Smooth muscle cell (in vitro differentiated cells): Measurements from ENCODE around the gene ABCA4. TPM values are rescaled to one million over a fixed set of nuclear protein-coding genes. Genes with fewer than 3 reads are reported as not detected.

Experiments used
- DNase-seq: peaks from one replicate; lab custom pipeline; 2025; ENCODE audit not compliant: unreplicated experiment; lab: John Stamatoyannopoulos, UW
- H2AFZ ChIP-seq: fragments of 200-600 bp; sonication (generic); 2 replicates; pipeline ENCODE4 v1.6.0; 2016; ENCODE audit warnings: antibody characterized with exemption, low read depth, mild to moderate bottlenecking
- H3F3A ChIP-seq: fragments of 200-600 bp; sonication (generic); 2 replicates; pipeline ENCODE4 v1.6.0; 2017; ENCODE audit warnings: antibody characterized with exemption, low read depth
- H3K27ac ChIP-seq: fragments of 200-600 bp; sonication (generic); 2 replicates; pipeline ENCODE4 v1.5.1; 2016; ENCODE audit warnings: low read depth, mild to moderate bottlenecking
- H3K27me3 ChIP-seq: fragments of 200-600 bp; sonication (generic); 2 replicates; pipeline ENCODE4 v1.6.1; 2016; ENCODE audit warnings: low read depth, mild to moderate bottlenecking
- H3K36me3 ChIP-seq: fragments of 200-600 bp; sonication (generic); 2 replicates; pipeline ENCODE4 v1.5.1; 2016; ENCODE audit warnings: low read depth
- H3K4me1 ChIP-seq: fragments of 200-600 bp; sonication (generic); 2 replicates; pipeline ENCODE4 v1.5.1; 2016; ENCODE audit warnings: low read depth
- H3K4me2 ChIP-seq: fragments of 200-600 bp; sonication (generic); 2 replicates; pipeline ENCODE4 v1.6.0; 2016; ENCODE audit warnings: mild to moderate bottlenecking
- H3K4me3 ChIP-seq: fragments of 200-600 bp; sonication (generic); 2 replicates; pipeline ENCODE4 v1.5.1; 2016; ENCODE audit warnings: mild to moderate bottlenecking
- H3K79me2 ChIP-seq: fragments of 200-600 bp; sonication (generic); 2 replicates; pipeline ENCODE4 v1.6.0; 2016; ENCODE audit warnings: low read depth, mild to moderate bottlenecking
- H3K9ac ChIP-seq: fragments of 200-600 bp; sonication (generic); 2 replicates; pipeline ENCODE4 v1.6.0; 2016; ENCODE audit warnings: low read depth
- H3K9me3 ChIP-seq: fragments of 200-600 bp; sonication (generic); replicated peaks from 2 replicates; pipeline ENCODE4 v1.5.1; 2016; ENCODE audit warnings: low read depth
- H4K20me1 ChIP-seq: fragments of 200-600 bp; sonication (generic); 2 replicates; pipeline ENCODE4 v1.6.0; 2016; ENCODE audit warnings: low read depth
- WGBS: methylation state at CpG from one replicate; pipeline ENCODE4 v1.1.7; 2016; ENCODE audit warnings: low lambda C conversion rate; 5-methylcytosine and 5-hydroxymethylcytosine counted together
- polyA plus RNA-seq: library from polyadenylated mRNA; unstranded; fragments of >200 nt; fragmentation: Nextera tagmentation; extraction: Ambion mirVana; gene quantifications from 2 replicates; pipeline ENCODE4 v1.2.1, GENCODE V29; 2016
- total RNA-seq: library from RNA; depleted of rRNA; stranded (reverse); fragments of >200 nt; gene quantifications from 2 replicates; pipeline ENCODE4 v1.2.3, GENCODE V29; 2014
- TF ChIP-seq, protein P1 (sequence below): fragments of 200-600 bp; sonication (generic); IDR thresholded peaks from 2 replicates; pipeline ENCODE4 v1.5.1; 2017; ENCODE audit warnings: borderline replicate concordance, mild to moderate bottlenecking, antibody characterized with exemption; ENCODE audit not compliant: insufficient read depth, poor library complexity, severe bottlenecking

Gene ABCA4
- total and polyA plus RNA-seq, 2 experiments from 2014 or later = 0.46 to 0.99 TPM

DNA sequence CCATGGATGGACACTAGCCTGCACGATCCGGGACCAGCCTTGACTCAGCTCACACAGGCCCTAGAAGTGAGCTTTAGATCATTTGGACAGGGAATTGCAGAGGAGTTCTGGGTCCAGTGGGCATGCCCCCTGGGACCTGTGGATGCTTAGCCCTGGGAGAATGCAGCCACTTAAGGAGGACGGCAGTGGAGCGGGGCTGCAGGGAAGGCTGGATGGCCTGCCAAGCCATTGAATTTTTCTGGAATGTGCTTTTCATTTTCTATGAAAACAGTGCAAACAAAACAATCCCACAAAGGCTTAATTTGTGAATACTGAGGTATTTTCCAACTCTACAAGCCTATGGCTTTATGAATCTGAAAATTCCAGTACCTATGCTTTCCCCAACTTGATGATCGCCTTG lies 131.3 kb downstream of the ABCA4 start:
- Histone ChIP-seq H3F3A (peaks cover 16% of the 10 kb centered on the region), H3K79me2 (no peaks in the 10 kb centered on the region), H3K4me3 (no peak overlapping the region), H3K9ac (no peak overlapping the region), H3K4me2 (peak overlapping the region; percentile 58), H2AFZ (no peak overlapping the region), H3K27ac (peak overlapping the region; percentile 66), H4K20me1 (no peaks in the 10 kb centered on the region), H3K4me1 (peaks cover 5% of the 10 kb centered on the region), H3K9me3 (no peaks in the 10 kb centered on the region), H3K36me3 (no peaks in the 10 kb centered on the region), H3K27me3 (no peaks in the 10 kb centered on the region)
- 92% methylated on average over 5 of the region's 5 CpGs for WGBS
- TF ChIP-seq, protein P1, sequence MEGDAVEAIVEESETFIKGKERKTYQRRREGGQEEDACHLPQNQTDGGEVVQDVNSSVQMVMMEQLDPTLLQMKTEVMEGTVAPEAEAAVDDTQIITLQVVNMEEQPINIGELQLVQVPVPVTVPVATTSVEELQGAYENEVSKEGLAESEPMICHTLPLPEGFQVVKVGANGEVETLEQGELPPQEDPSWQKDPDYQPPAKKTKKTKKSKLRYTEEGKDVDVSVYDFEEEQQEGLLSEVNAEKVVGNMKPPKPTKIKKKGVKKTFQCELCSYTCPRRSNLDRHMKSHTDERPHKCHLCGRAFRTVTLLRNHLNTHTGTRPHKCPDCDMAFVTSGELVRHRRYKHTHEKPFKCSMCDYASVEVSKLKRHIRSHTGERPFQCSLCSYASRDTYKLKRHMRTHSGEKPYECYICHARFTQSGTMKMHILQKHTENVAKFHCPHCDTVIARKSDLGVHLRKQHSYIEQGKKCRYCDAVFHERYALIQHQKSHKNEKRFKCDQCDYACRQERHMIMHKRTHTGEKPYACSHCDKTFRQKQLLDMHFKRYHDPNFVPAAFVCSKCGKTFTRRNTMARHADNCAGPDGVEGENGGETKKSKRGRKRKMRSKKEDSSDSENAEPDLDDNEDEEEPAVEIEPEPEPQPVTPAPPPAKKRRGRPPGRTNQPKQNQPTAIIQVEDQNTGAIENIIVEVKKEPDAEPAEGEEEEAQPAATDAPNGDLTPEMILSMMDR = no peak
- no peak for DNase-seq

DNA sequence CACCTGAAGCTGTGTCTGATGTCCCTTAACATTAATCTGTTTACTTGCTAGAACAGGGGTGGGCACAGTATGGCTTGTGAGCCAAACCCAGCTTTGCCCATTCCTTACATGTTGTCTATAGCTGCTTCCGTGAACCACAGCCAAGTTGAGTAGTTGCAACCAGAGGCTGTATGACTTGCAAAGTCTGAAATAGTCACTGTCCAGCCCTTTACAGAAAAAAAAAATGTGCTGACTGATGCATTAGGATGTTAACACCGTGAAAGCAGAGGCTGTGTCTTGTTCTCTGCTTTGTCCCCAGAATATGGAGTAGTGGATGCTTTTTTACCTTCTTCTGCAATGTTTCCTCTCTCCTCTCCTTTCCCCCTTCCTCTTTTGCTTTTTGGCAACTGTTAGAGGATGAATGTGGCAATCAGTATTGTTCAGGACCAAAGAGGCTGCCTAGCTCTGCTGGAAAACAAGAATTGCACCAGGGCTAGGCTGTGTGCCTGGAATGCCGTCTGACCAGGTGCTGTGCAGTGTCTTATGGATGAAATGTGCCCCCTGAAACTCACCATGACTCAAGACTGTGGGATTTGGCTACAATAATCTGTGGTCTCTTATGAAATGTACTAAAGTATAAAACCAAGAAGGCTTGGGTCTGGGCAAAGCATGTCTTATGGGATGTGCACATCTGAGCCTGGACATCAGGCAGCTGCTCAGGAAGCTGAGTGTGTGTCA lies 132.2 kb downstream of the ABCA4 start:
- DNase-seq = no peak
- WGBS = 13% methylated on average over 3 of the region's 3 CpGs

DNA sequence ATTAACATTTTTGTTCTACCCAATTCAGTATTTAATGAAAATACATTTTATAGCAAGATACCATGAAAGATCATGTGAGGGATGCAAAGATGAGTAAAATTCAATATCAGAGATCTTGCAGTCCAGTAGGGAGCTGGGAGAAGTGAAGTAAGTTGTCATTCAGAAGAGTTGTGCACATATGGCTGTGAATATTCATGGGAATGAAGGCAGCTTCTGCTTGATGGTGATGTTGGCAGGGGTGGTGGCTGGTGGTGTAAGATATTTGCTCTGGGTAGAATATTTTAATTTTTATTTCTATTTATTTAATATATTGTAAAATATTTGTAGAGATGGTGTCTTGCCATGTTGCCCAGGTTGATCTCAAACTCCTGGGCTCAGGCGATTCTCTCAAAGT lies 139.7 kb downstream of the ABCA4 start:
- H3F3A ChIP-seq = peaks cover 29% of the 10 kb centered on the region
- H3K4me2 ChIP-seq = peak overlapping the region; percentile 74
- H3K36me3 ChIP-seq = no peaks in the 10 kb centered on the region
- H3K4me3 ChIP-seq = no peak overlapping the region
- peak overlapping the region; percentile 77 for H3K27ac ChIP-seq
- no peak overlapping the region for H3K9ac ChIP-seq
- DNase-seq = no peak
- TF ChIP-seq, protein P1 = no peak
- no peaks in the 10 kb centered on the region for H4K20me1 ChIP-seq
- H3K9me3 ChIP-seq = no peaks in the 10 kb centered on the region
- 100% methylated on average over 1 of the region's 1 CpG for WGBS
- H2AFZ ChIP-seq = no peak overlapping the region
- peaks cover 21% of the 10 kb centered on the region for H3K4me1 ChIP-seq
- no peaks in the 10 kb centered on the region for H3K79me2 ChIP-seq
- H3K27me3 ChIP-seq = no peaks in the 10 kb centered on the region

More for the DNA sequence above, 132.2 kb downstream of the ABCA4 start:
- Histone ChIP-seq H3K9ac (peak overlapping the region; percentile 9), H3K79me2 (no peaks in the 10 kb centered on the region), H3K27ac (peak overlapping the region; percentile 66), H3F3A (peaks cover 16% of the 10 kb centered on the region), H3K36me3 (no peaks in the 10 kb centered on the region), H3K9me3 (no peaks in the 10 kb centered on the region), H3K4me2 (peak overlapping the region; percentile 58), H3K27me3 (no peaks in the 10 kb centered on the region), H3K4me3 (no peak overlapping the region), H3K4me1 (peaks cover under 1% of the 10 kb centered on the region), H4K20me1 (no peaks in the 10 kb centered on the region), H2AFZ (peak overlapping the region; percentile 79)
- TF ChIP-seq, protein P1 = no peak
